ENCODE measurements around the gene ENPP7.
"Not testable (repeated sequence)": the region's sequence is repeated elsewhere in the genome, so short reads cannot be mapped to it uniquely, and the experiment has no call there.

The ENPP7 gene

GRCh38 chr17:79765708-79766107 is 35.0 kb downstream of the ENPP7 start:
- no peak for DNase-seq (ENCODE audit: extremely low read depth, low read depth)
- TF ChIP-seq CTCF (IDR thresholded peaks at IDR 0.05; ENCODE audit: low read depth, low read length), result no peak

GRCh38 chr17:79769570-79770506 is 39.1 kb downstream of the ENPP7 start:
- DNase-seq (ENCODE audit: extremely low read depth, low read depth), result no peak
- no peak for TF ChIP-seq CTCF (IDR thresholded peaks at IDR 0.05; ENCODE audit: low read depth, low read length)

GRCh38 chr17:79771276-79771675 is 40.5 kb downstream of the ENPP7 start:
- TF ChIP-seq CTCF (IDR thresholded peaks at IDR 0.05; ENCODE audit: low read depth, low read length), result no peak
- no peak for DNase-seq (ENCODE audit: extremely low read depth, low read depth)

DNA sequence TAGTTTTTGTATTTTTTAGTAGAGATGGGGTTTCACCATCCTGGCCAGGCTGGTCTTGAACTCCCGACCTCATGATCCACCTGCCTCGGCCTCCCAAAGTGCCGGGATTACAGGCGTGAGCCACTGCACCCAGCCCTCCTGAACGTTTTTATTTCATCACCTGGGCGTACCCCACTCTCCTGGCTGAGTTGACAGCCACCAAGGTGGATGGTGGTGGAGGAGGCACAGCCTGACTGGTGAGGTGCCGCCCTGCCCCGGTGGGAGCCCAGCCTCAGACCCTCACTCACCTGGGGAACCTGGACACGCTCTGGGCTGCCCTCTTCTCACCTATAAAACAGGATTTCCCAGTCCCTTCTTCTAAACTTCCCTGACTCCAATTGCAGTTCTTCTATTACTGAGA is 42.0 kb downstream of the ENPP7 start:
- not testable (repeated sequence) for DNase-seq (ENCODE audit: extremely low read depth, low read depth)

DNA sequence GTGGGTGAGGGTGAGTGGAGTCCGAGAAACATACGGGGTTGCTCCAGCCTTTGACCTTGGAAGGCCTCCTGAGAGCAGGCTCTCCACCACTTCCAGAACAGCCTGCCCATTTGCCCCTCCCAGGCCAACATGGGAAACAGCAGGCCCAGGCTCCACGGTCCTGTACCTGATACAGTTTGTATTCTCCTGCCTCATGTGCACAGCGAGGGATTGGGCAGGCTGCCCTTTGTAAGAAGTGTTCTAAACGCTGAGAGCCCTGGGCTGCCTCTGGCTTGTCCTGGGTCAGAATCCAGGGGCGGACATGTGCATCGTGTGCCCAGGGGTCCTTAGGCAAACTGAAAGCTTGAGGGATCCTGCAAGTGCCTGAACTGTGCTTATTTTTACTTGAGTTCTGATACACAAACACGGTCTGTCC is 43.8 kb downstream of the ENPP7 start:
- DNase-seq (ENCODE audit: extremely low read depth, low read depth), result no peak
- TF ChIP-seq CTCF (IDR thresholded peaks at IDR 0.05; ENCODE audit: low read depth, low read length), result no peak

- TF ChIP-seq CTCF (IDR thresholded peaks at IDR 0.05; ENCODE audit: low read depth, low read length), result no peak
- DNase-seq (ENCODE audit: extremely low read depth, low read depth), result no peak
Measured at GRCh38 chr17:79775632-79776031, 44.9 kb downstream of the ENPP7 start.

DNA sequence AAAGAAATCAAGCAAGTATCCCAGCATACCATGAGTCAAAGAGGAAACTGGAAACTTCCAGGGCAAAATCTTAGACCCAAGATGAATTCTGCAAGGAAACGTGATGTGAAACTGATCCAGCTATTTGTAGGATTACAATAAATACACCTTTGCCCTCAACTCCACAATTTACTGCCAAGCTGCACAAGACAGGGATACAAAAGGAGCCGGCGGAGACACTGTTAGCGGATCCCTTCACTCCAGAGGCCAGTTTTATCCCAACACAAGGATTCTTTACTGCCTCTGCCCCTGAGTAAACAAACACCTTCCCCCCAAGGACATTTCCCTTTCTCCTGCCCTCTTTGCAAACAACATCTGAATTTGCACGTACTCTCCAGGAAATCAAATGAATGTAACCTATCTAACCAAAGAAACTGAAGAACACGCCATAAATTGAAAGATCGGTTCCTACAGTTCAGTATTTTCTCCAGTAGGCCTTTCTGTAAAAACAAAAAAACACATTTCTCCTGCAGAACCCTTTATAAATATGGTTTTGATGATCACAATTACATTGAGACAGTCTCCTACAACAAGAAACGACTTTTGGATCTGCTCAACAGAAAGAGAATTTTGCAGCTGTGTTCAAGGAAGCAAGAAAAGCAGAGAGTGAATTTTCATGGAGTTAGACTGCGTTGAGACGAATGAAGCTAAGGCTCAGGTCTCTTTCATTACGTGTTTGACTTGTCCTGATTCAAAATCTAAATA is 45.8 kb downstream of the ENPP7 start:
- TF ChIP-seq CTCF (IDR thresholded peaks at IDR 0.05; ENCODE audit: low read depth, low read length), result no peak
- DNase-seq (ENCODE audit: extremely low read depth, low read depth), result no peak

Data from AG09319 (cell line).